ENCODE data around the gene CLEC2B.

Gene CLEC2B

GRCh38 chr12:9808504-9808903 is 60.6 kb downstream of the CLEC2B start:
- no peak for DNase-seq (ENCODE audit: low spot score)

- DNase-seq (ENCODE audit: low spot score), result no peak
These were observed 62.4 kb downstream of the CLEC2B start for GRCh38 chr12:9806714-9807113.

GRCh38 chr12:9805883-9806282 is 63.3 kb downstream of the CLEC2B start:
- no peak for DNase-seq (ENCODE audit: low spot score)
